Measurements from ENCODE around the gene SCN8A. TPM values are rescaled to one million over a fixed set of nuclear protein-coding genes. Genes with fewer than 3 reads are reported as not detected.

SCN8A gene
- total and polyA plus RNA-seq, 2 donors (not counting 3 experiments of a cell fraction or from before 2014, with no cell fraction given): 9.4 to 20.4 TPM

- no TSS peak for BruUV-seq (replicated peaks)
- ChIA-PET POLR2A (no interaction called here), CTCF (no interaction called here)
- H3K27me3 ChIP-seq (ENCODE audit: control insufficient read depth in 2 of 2, insufficient read depth in 2 of 2, low read length in 2 of 2): no peaks in the 10 kb centered on the region
- TF ChIP-seq POLR2AphosphoS5 (IDR thresholded peaks at IDR 0.05; ENCODE audit: insufficient read depth, low read depth, low read length) (no peak), POLR2A (IDR thresholded peaks at IDR 0.05; ENCODE audit: low read depth, low read length) (no peak), MAX (IDR thresholded peaks at IDR 0.05; ENCODE audit: insufficient read depth, insufficient read length) (no peak), CTCF (IDR thresholded peaks at IDR 0.05; ENCODE audit: extremely low read depth in 1 of 2, insufficient read depth in 1 of 2, low read depth in 1 of 2, low read length in 2 of 2) (no peak), JUN (IDR thresholded peaks at IDR 0.05; ENCODE audit: borderline replicate concordance, insufficient read depth, insufficient read length, low read depth) (no peak), EZH2 (IDR thresholded peaks at IDR 0.05; ENCODE audit: borderline replicate concordance, low read depth, low read length, severe bottlenecking) (no peak), FOS (IDR thresholded peaks at IDR 0.05; ENCODE audit: borderline replicate concordance, insufficient read depth, low read length) (no peak), GATA2 (IDR thresholded peaks at IDR 0.05; ENCODE audit: insufficient read depth, insufficient read length, low read depth, low read length) (no peak), MYC (IDR thresholded peaks at IDR 0.05; ENCODE audit: low read depth, low read length) (no peak)
- H4K20me1 ChIP-seq (replicated peaks; ENCODE audit: control insufficient read depth, extremely low read depth, insufficient read depth, low read length): no peaks in the 10 kb centered on the region
- no peaks in the 10 kb centered on the region for H3K79me2 ChIP-seq (ENCODE audit: control insufficient read depth, insufficient read depth, low read length)
- dilution Hi-C loops (cut with MboI; ENCODE audit: extremely low pct_ligation_motif_present, low sequenced_read_pairs) (no loop called here), intact Hi-C loops (cut with micrococcal nuclease) (no loop called here)
- peaks cover 2 to 10% of the 10 kb centered on the region in 2 experiments for H3K36me3 ChIP-seq (ENCODE audit: control insufficient read depth in 2 of 2, extremely low read depth in 1 of 2, insufficient read depth in 2 of 2, low read length in 2 of 2)
- H3K4me3 ChIP-seq (replicated peaks in 1 of 3; ENCODE audit: insufficient read depth in 1 of 3, low read depth in 1 of 3, low read length in 3 of 3): no peak overlapping the region
- FAIRE-seq: no peak
- H3K27ac ChIP-seq (ENCODE audit: insufficient read depth, low read depth, low read length): no peak overlapping the region
- no peaks in the 10 kb centered on the region for H3K9me3 ChIP-seq (replicated peaks; ENCODE audit: control insufficient read depth, insufficient read depth, low read length)
- H3K4me2 ChIP-seq (ENCODE audit: insufficient read depth, low read length): no peak overlapping the region
- H2AFZ ChIP-seq (ENCODE audit: low read depth, low read length): no peak overlapping the region
- H3K9me1 ChIP-seq (replicated peaks; ENCODE audit: control insufficient read depth, extremely low read depth, insufficient read depth, low read length): no peaks in the 10 kb centered on the region
- no peak for DNase-seq (ENCODE audit: low read depth, low spot score)
- H3K4me1 ChIP-seq (ENCODE audit: control insufficient read depth, extremely low read depth, insufficient read depth, low read length): peaks cover 4% of the 10 kb centered on the region
- H3K9ac ChIP-seq (replicated peaks; ENCODE audit: extremely low read depth, insufficient read depth, low read length): no peak overlapping the region
Measured at GRCh38 chr12:51760231-51760630, 169.2 kb downstream of the SCN8A start.

Data from endothelial cell of umbilical vein (primary cell).